ENCODE results near the gene KIFBP.
"Not testable (repeated sequence)": the region's sequence is repeated elsewhere in the genome, so short reads cannot be mapped to it uniquely, and the experiment has no call there.

KIFBP gene

GRCh38 chr10:69005704-69006485 lies 17.3 kb downstream of the KIFBP start:
- Histone ChIP-seq H3K27ac (ENCODE audit: low read length) (no peak overlapping the region), H3K27me3 (ENCODE audit: low read depth, low read length) (no peaks in the 10 kb centered on the region), H3K36me3 (ENCODE audit: control insufficient read depth in 1 of 2, insufficient read depth in 2 of 2, low read length in 2 of 2) (peaks cover 14 to 49% of the 10 kb centered on the region in 2 donors)

GRCh38 chr10:69007260-69007659 lies 18.7 kb downstream of the KIFBP start:
- Histone ChIP-seq H3K36me3 (ENCODE audit: control insufficient read depth in 1 of 2, insufficient read depth in 2 of 2, low read length in 2 of 2) (peaks cover 14 to 43% of the 10 kb centered on the region in 2 donors), H3K4me1 (ENCODE audit: control insufficient read depth in 1 of 2, insufficient read depth in 2 of 2, low read length in 2 of 2) (peaks cover 0 to 3% of the 10 kb centered on the region in 2 donors), H3K4me3 (ENCODE audit: low read depth in 1 of 2, low read length in 2 of 2) (no peak overlapping the region), H3K27me3 (ENCODE audit: low read depth, low read length) (no peaks in the 10 kb centered on the region), H3K9me3 (ENCODE audit: control insufficient read depth in 1 of 2, low read length in 2 of 2) (no peaks in the 10 kb centered on the region), H3K27ac (ENCODE audit: low read length) (no peak overlapping the region)

More at GRCh38 chr10:69005704-69006485, 17.3 kb downstream of the KIFBP start:
- Histone ChIP-seq H3K9me3 (ENCODE audit: control insufficient read depth in 1 of 2, low read length in 2 of 2) (no peaks in the 10 kb centered on the region), H3K4me1 (ENCODE audit: control insufficient read depth in 1 of 2, insufficient read depth in 2 of 2, low read length in 2 of 2) (peaks cover 0 to 3% of the 10 kb centered on the region in 2 donors), H3K4me3 (ENCODE audit: low read depth in 1 of 2, low read length in 2 of 2) (no peak overlapping the region)

DNA sequence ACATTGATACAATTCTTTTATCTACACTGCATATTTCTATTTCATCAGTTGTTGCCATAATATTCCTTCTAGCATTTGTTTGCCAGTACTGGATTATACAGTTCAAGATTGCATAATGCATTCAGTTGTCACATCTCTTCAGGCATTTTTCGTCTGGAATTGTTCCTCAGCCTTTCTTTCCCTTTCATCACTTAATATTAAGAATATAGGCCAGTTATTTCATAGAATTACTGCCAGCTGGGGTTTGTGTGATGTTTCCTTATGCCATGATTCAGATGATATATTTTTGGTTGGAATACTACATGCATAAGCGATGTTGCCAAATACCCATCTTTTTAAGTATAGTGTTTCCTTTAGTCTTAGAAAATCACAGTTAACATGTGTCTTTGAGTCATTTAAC lies 20.8 kb downstream of the KIFBP start:
- no peaks in the 10 kb centered on the region for H3K9me3 ChIP-seq (ENCODE audit: control insufficient read depth in 1 of 2, low read length in 2 of 2)
- no peak overlapping the region for H3K27ac ChIP-seq (ENCODE audit: low read length)
- H3K27me3 ChIP-seq (ENCODE audit: low read depth, low read length): no peaks in the 10 kb centered on the region
- peaks cover 0 to 3% of the 10 kb centered on the region in 2 donors for H3K4me1 ChIP-seq (ENCODE audit: control insufficient read depth in 1 of 2, insufficient read depth in 2 of 2, low read length in 2 of 2)
- peaks cover 21 to 50% of the 10 kb centered on the region in 2 donors for H3K36me3 ChIP-seq (ENCODE audit: control insufficient read depth in 1 of 2, insufficient read depth in 2 of 2, low read length in 2 of 2)
- no peak overlapping the region for H3K4me3 ChIP-seq (ENCODE audit: low read depth in 1 of 2, low read length in 2 of 2)

GRCh38 chr10:69010151-69010640 lies 21.6 kb downstream of the KIFBP start:
- peaks cover 21 to 54% of the 10 kb centered on the region in 2 donors for H3K36me3 ChIP-seq (ENCODE audit: control insufficient read depth in 1 of 2, insufficient read depth in 2 of 2, low read length in 2 of 2)
- H3K9me3 ChIP-seq (ENCODE audit: control insufficient read depth in 1 of 2, low read length in 2 of 2): no peaks in the 10 kb centered on the region
- H3K27me3 ChIP-seq (ENCODE audit: low read depth, low read length): no peaks in the 10 kb centered on the region
- no peaks in the 10 kb centered on the region for H3K4me1 ChIP-seq (ENCODE audit: control insufficient read depth in 1 of 2, insufficient read depth in 2 of 2, low read length in 2 of 2)
- no peak overlapping the region for H3K27ac ChIP-seq (ENCODE audit: low read length)
- H3K4me3 ChIP-seq (ENCODE audit: low read depth in 1 of 2, low read length in 2 of 2): no peak overlapping the region

- H3K9me3 ChIP-seq (ENCODE audit: control insufficient read depth in 1 of 2, low read length in 2 of 2): not testable (repeated sequence)
Observed at GRCh38 chr10:69012778-69013177, 24.2 kb downstream of the KIFBP start.

DNA sequence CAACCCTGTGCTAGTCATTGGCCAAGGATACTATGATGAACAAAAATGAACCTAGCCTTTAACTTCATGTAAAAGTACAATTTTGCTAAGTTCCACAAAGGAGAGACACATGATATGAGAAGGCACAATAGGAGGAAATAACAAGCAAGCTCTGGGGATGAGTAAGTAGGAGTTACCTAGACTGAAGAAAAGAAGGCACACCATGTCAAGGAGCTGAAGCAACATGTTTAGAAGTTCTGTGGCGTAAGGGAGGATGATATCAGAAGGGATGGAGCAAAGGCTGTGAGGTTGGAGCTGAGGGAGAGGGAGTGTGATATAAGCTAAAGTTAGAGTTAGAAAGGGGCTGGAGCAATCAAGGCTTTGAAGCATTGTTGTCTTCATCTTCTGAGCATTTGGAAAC lies 25.6 kb downstream of the KIFBP start:
- peaks cover 26 to 68% of the 10 kb centered on the region in 2 donors for H3K36me3 ChIP-seq (ENCODE audit: control insufficient read depth in 1 of 2, insufficient read depth in 2 of 2, low read length in 2 of 2)
- no peaks in the 10 kb centered on the region for H3K9me3 ChIP-seq (ENCODE audit: control insufficient read depth in 1 of 2, low read length in 2 of 2)
- no peaks in the 10 kb centered on the region for H3K27me3 ChIP-seq (ENCODE audit: low read depth, low read length)
- H3K4me3 ChIP-seq (ENCODE audit: low read depth in 1 of 2, low read length in 2 of 2): no peak overlapping the region
- no peaks in the 10 kb centered on the region for H3K4me1 ChIP-seq (ENCODE audit: control insufficient read depth in 1 of 2, insufficient read depth in 2 of 2, low read length in 2 of 2)
- H3K27ac ChIP-seq (ENCODE audit: low read length): no peak overlapping the region

More at GRCh38 chr10:69012778-69013177, 24.2 kb downstream of the KIFBP start:
- not testable (repeated sequence) for H3K27ac ChIP-seq (ENCODE audit: low read length); H3K4me3 ChIP-seq (ENCODE audit: low read depth in 1 of 2, low read length in 2 of 2); H3K27me3 ChIP-seq (ENCODE audit: low read depth, low read length); H3K4me1 ChIP-seq (ENCODE audit: control insufficient read depth in 1 of 2, insufficient read depth in 2 of 2, low read length in 2 of 2)
- peaks cover 26 to 62% of the 10 kb centered on the region in 2 donors for H3K36me3 ChIP-seq (ENCODE audit: control insufficient read depth in 1 of 2, insufficient read depth in 2 of 2, low read length in 2 of 2)

- Histone ChIP-seq H3K4me3 (ENCODE audit: low read depth in 1 of 2, low read length in 2 of 2) (no peak overlapping the region), H3K36me3 (ENCODE audit: control insufficient read depth in 1 of 2, insufficient read depth in 2 of 2, low read length in 2 of 2) (peaks cover 12 to 44% of the 10 kb centered on the region in 2 donors), H3K4me1 (ENCODE audit: control insufficient read depth in 1 of 2, insufficient read depth in 2 of 2, low read length in 2 of 2) (no peaks in the 10 kb centered on the region), H3K27ac (ENCODE audit: low read length) (no peak overlapping the region), H3K9me3 (ENCODE audit: control insufficient read depth in 1 of 2, low read length in 2 of 2) (no peaks in the 10 kb centered on the region), H3K27me3 (ENCODE audit: low read depth, low read length) (no peaks in the 10 kb centered on the region)
Observed at GRCh38 chr10:69018613-69019012, 30.0 kb downstream of the KIFBP start.

GRCh38 chr10:69022611-69023010 lies 34.0 kb downstream of the KIFBP start:
- Histone ChIP-seq H3K9me3 (ENCODE audit: control insufficient read depth in 1 of 2, low read length in 2 of 2) (no peaks in the 10 kb centered on the region), H3K4me3 (ENCODE audit: low read depth in 1 of 2, low read length in 2 of 2) (no peak overlapping the region), H3K27me3 (ENCODE audit: low read depth, low read length) (no peaks in the 10 kb centered on the region), H3K4me1 (ENCODE audit: control insufficient read depth in 1 of 2, insufficient read depth in 2 of 2, low read length in 2 of 2) (no peaks in the 10 kb centered on the region), H3K36me3 (ENCODE audit: control insufficient read depth in 1 of 2, insufficient read depth in 2 of 2, low read length in 2 of 2) (peaks cover 0 to 10% of the 10 kb centered on the region in 2 donors), H3K27ac (ENCODE audit: low read length) (no peak overlapping the region)

DNA sequence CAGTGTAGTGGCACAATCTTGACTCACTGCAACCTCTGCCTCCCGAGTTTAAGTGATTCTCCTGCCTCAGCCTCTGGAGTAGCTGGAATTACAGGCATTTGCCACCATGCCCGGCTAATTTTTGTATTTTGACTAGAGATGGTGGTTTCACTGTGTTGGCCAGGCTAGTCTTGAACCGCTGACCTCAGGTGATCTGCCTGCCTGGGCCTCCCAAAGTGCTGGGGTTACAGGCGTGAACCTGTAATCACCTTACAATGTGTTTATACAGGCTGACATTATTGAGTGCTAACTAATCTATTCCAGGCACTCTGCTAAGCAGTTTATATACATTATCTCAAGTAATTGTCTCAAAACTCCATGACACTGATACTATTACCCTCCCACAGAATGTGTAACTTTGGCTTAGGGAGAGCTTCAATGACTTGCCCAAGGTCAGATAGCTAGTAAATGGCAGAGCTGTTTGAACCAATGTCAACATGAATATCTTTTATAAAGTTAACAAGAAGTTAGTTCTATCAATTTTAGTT lies 36.8 kb downstream of the KIFBP start:
- Histone ChIP-seq H3K36me3 (ENCODE audit: control insufficient read depth in 1 of 2, insufficient read depth in 2 of 2, low read length in 2 of 2) (no peaks in the 10 kb centered on the region), H3K4me3 (ENCODE audit: low read depth in 1 of 2, low read length in 2 of 2) (no peak overlapping the region), H3K4me1 (ENCODE audit: control insufficient read depth in 1 of 2, insufficient read depth in 2 of 2, low read length in 2 of 2) (no peaks in the 10 kb centered on the region), H3K27me3 (ENCODE audit: low read depth, low read length) (no peaks in the 10 kb centered on the region), H3K9me3 (ENCODE audit: control insufficient read depth in 1 of 2, low read length in 2 of 2) (no peaks in the 10 kb centered on the region), H3K27ac (ENCODE audit: low read length) (no peak overlapping the region)

- Histone ChIP-seq H3K4me1 (ENCODE audit: control insufficient read depth in 1 of 2, insufficient read depth in 2 of 2, low read length in 2 of 2) (no peaks in the 10 kb centered on the region), H3K4me3 (ENCODE audit: low read depth in 1 of 2, low read length in 2 of 2) (no peak overlapping the region), H3K27me3 (ENCODE audit: low read depth, low read length) (no peaks in the 10 kb centered on the region), H3K9me3 (ENCODE audit: control insufficient read depth in 1 of 2, low read length in 2 of 2) (no peaks in the 10 kb centered on the region), H3K27ac (ENCODE audit: low read length) (no peak overlapping the region), H3K36me3 (ENCODE audit: control insufficient read depth in 1 of 2, insufficient read depth in 2 of 2, low read length in 2 of 2) (no peaks in the 10 kb centered on the region)
Observed at GRCh38 chr10:69033256-69033655, 44.7 kb downstream of the KIFBP start.

DNA sequence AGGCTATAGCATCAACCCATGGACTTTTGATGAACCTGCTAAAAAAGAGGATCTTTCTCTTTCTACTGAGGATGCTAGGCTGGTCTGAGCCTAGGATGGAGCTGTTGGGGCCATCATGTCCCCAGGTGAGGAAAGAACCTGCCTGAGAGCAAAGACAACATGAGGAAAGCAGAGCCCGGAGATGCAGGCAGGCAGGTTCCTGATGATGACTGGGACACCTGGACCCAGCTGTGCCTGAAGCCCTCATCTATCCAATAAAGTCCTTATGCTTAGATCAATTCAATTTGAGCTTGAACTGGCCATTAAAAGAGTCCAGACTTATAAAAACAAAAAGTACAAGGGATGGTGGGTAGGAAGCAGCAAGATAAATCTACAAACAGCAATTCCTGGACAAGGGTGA lies 48.9 kb downstream of the KIFBP start:
- no peaks in the 10 kb centered on the region for H3K4me1 ChIP-seq (ENCODE audit: control insufficient read depth in 1 of 2, insufficient read depth in 2 of 2, low read length in 2 of 2)
- no peaks in the 10 kb centered on the region for H3K27me3 ChIP-seq (ENCODE audit: low read depth, low read length)

More for the DNA sequence above, 48.9 kb downstream of the KIFBP start:
- no peaks in the 10 kb centered on the region for H3K9me3 ChIP-seq (ENCODE audit: control insufficient read depth in 1 of 2, low read length in 2 of 2)
- H3K27ac ChIP-seq (ENCODE audit: low read length): no peak overlapping the region
- no peak overlapping the region for H3K4me3 ChIP-seq (ENCODE audit: low read depth in 1 of 2, low read length in 2 of 2)
- H3K36me3 ChIP-seq (ENCODE audit: control insufficient read depth in 1 of 2, insufficient read depth in 2 of 2, low read length in 2 of 2): no peaks in the 10 kb centered on the region
